Muscle layer of colon (tissue), 2 donors: ENCODE results near the gene PHETA1.

Experiments
- H3K27ac ChIP-seq: one replicate; pipeline ENCODE4 v1.7.0; 2013; ENCODE audit warnings: low read depth, mild to moderate bottlenecking, low read length, moderate library complexity
- H3K27me3 ChIP-seq, 2 donors: one replicate each; pipeline ENCODE4 v1.7.0; 2013; ENCODE audit warnings: low read length in 2 of 2, mild to moderate bottlenecking in 2 of 2; ENCODE audit not compliant: insufficient read depth in 2 of 2, control insufficient read depth in 1 of 2
- H3K36me3 ChIP-seq: one replicate; pipeline ENCODE4 v1.7.0; 2013; ENCODE audit warnings: mild to moderate bottlenecking, low read length; ENCODE audit not compliant: insufficient read depth
- H3K4me1 ChIP-seq: one replicate; pipeline ENCODE4 v1.7.0; 2013; ENCODE audit warnings: mild to moderate bottlenecking, low read length; ENCODE audit not compliant: insufficient read depth
- H3K4me3 ChIP-seq, 2 donors: one replicate each; pipeline ENCODE4 v1.7.0; 2013; ENCODE audit warnings: low read length in 2 of 2, low read depth in 1 of 2, mild to moderate bottlenecking in 1 of 2, moderate library complexity in 1 of 2
- H3K9ac ChIP-seq: one replicate; pipeline ENCODE4 v1.7.0; 2013; ENCODE audit warnings: low read length
- H3K9me3 ChIP-seq: one replicate; pipeline ENCODE4 v1.7.0; 2013; ENCODE audit warnings: mild to moderate bottlenecking, low read length
- donor health status: abdominal sarcoma.
- donor health status: Adenocarcinoma of cecum.

PHETA1 gene

DNA sequence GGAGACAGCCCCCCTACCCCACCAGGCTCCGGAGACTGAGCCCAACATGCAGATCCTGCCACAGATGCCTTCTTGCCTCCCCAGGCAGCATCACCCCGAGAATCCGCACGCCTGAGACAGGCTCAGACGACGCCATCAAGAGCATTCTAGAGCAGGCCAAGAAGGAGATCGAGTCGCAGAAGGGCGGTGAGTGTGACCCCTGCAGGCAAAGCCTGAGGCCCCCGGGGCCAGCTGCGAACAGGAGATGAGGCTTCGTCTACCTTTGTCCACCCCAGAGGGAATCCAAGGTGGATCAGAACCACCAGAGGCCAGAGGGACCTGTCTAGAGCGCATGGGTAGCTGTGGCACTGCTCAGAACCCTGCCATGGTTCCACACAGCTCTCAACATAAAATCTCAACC lies 56.9 kb downstream of the PHETA1 start:
- H3K27me3 ChIP-seq, result no peaks in the 10 kb centered on the region
- no peaks in the 10 kb centered on the region for H3K36me3 ChIP-seq
- H3K4me3 ChIP-seq, result no peak overlapping the region
- H3K27ac ChIP-seq, result no peak overlapping the region
- H3K4me1 ChIP-seq, result no peaks in the 10 kb centered on the region
- no peak overlapping the region for H3K9ac ChIP-seq
- H3K9me3 ChIP-seq, result no peaks in the 10 kb centered on the region

DNA sequence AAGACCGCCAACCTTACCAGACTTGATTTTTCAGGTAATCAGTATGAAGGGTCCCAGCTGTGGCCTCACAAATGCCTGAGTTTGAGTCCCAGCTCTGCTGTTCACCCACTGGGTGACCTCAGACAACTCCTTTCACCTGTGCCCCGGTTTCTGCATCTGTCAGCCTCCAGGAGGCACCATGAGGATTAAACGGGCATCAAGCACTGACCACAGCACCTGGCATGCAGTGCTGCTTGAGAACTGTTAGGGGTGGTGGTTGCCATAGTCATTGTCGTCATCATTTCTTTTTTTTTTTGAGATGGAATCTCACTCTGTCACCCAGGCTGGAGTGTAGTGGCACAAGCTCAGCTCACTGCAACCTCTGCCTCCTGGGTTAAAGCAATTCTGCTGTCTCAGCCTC lies 57.9 kb downstream of the PHETA1 start:
- no peaks in the 10 kb centered on the region for H3K9me3 ChIP-seq
- H3K9ac ChIP-seq, result no peak overlapping the region
- no peaks in the 10 kb centered on the region for H3K36me3 ChIP-seq

More for the DNA sequence above, 57.9 kb downstream of the PHETA1 start:
- no peaks in the 10 kb centered on the region for H3K4me1 ChIP-seq
- no peak overlapping the region for H3K27ac ChIP-seq
- no peak overlapping the region for H3K4me3 ChIP-seq
- no peaks in the 10 kb centered on the region for H3K27me3 ChIP-seq
